ENCODE results near the gene SNRNP70.
A peak's percentile ranks its signal among the peaks of the same experiment; 100 is the strongest.
"Not testable (repeated sequence)": the region's sequence is repeated elsewhere in the genome, so short reads cannot be mapped to it uniquely, and the experiment has no call there.

SNRNP70 gene

DNA sequence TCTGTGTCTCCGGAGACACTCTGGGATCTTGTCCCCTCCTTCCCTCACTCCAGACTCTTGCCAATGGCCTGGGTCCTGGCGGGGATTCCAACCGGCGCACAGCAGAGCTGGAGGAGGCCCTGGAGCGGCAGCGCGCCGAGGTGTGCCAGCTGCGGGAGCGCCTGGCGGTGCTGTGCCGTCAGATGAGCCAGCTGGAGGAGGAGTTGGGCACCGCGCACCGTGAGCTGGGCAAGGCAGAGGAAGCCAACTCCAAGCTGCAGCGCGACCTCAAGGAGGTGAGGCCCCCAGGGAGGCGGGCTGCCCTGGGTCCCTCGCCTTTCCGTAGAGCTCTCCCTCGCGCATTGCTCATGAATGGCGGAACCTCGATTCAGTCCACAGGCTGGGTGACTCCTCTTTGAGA is 45.1 kb downstream of the SNRNP70 start:
- Histone ChIP-seq H3K4me1 (ENCODE audit: control insufficient read depth, insufficient read depth, low read length) (no peaks in the 10 kb centered on the region), H3K27me3 (ENCODE audit: control insufficient read depth, insufficient read depth, low read length, poor library complexity, severe bottlenecking) (no peaks in the 10 kb centered on the region), H3K4me3 (ENCODE audit: insufficient read depth, low read depth, low read length) (no peak overlapping the region), H3K36me3 (ENCODE audit: control insufficient read depth, insufficient read depth, low read length) (no peaks in the 10 kb centered on the region), H3K27ac (ENCODE audit: insufficient read depth, low read depth, low read length, poor library complexity, severe bottlenecking) (no peak overlapping the region), H3K9me3 (ENCODE audit: control insufficient read depth, low read length) (no peaks in the 10 kb centered on the region)
- WGBS, 2 experiments = 96% methylated on average over 24 of the region's 24 CpGs

GRCh38 chr19:49132974-49133609 is 47.8 kb downstream of the SNRNP70 start:
- Histone ChIP-seq H3K4me1 (ENCODE audit: control insufficient read depth, insufficient read depth, low read length) (no peaks in the 10 kb centered on the region), H3K36me3 (ENCODE audit: control insufficient read depth, insufficient read depth, low read length) (no peaks in the 10 kb centered on the region), H3K27me3 (ENCODE audit: control insufficient read depth, insufficient read depth, low read length, poor library complexity, severe bottlenecking) (no peaks in the 10 kb centered on the region), H3K27ac (ENCODE audit: insufficient read depth, low read depth, low read length, poor library complexity, severe bottlenecking) (no peak overlapping the region), H3K9me3 (ENCODE audit: control insufficient read depth, low read length) (no peaks in the 10 kb centered on the region), H3K4me3 (ENCODE audit: insufficient read depth, low read depth, low read length) (no peak overlapping the region)
- 76 to 78% methylated on average over 49 of the region's 49 CpGs for WGBS, 2 experiments

DNA sequence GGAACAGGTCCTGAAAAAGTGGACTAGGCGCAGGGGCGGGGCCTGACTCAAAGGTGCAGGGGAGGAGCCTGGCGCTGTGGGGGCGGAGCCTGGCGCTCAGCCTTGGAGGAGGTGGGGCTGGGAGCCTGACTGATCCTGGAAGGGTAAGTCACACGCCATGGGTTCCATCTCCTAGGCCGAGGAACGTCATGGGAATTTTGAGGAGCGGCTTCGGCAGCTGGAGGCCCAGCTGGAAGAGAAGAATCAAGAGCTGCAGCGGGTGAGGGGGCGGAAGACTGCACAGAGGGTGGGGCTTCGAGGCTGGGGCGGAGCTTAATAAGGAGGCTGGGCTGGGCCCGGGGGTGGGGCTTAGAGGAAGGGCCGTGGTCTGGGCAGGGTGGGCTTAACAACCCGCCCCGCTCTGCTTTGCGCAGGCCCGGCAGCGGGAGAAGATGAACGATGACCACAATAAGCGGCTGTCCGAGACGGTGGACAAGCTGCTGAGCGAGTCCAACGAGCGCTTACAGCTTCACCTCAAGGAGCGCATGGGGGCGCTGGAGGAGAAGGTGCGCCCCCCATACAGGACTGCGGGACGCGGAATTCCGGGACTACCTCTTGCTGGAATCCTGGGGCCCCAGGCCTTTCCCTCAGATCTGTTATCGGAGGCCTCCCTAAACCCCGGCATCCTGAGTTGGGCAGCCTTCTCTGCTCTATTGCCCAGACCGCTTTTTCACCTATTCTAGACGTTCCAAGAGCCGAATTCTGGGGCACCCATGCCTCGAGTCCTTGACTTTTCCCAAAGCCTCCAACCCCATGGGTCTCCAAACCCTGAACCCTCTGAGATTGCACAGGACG is 48.6 kb downstream of the SNRNP70 start:
- H3K27ac ChIP-seq (ENCODE audit: insufficient read depth, low read depth, low read length, poor library complexity, severe bottlenecking) = no peak overlapping the region
- H3K9me3 ChIP-seq (ENCODE audit: control insufficient read depth, low read length) = no peaks in the 10 kb centered on the region
- H3K4me3 ChIP-seq (ENCODE audit: insufficient read depth, low read depth, low read length) = no peak overlapping the region
- H3K36me3 ChIP-seq (ENCODE audit: control insufficient read depth, insufficient read depth, low read length) = no peaks in the 10 kb centered on the region
- no peaks in the 10 kb centered on the region for H3K27me3 ChIP-seq (ENCODE audit: control insufficient read depth, insufficient read depth, low read length, poor library complexity, severe bottlenecking)
- no peaks in the 10 kb centered on the region for H3K4me1 ChIP-seq (ENCODE audit: control insufficient read depth, insufficient read depth, low read length)
- WGBS, 2 experiments = 94% methylated on average over 42 of the region's 42 CpGs

DNA sequence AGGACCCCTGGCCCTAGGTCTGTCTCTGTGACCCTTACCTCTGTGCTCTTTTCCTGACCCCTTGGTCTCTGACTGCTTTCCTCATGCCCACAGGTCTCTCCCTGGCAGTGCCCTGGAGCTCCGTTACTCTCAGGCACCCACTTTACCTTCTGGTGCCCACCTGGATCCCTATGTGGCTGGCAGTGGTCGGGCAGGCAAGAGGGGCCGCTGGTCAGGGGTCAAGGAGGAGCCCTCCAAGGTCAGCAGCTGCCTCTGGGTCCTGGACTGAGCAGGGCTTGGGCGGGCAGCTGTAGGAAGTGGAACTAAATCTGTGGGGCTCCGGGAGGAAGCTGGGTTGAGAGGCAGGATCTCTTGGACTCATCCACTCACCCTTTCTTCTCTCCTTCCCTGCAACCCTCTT is 50.4 kb downstream of the SNRNP70 start:
- H3K4me1 ChIP-seq (ENCODE audit: control insufficient read depth, insufficient read depth, low read length) = no peaks in the 10 kb centered on the region
- H3K27me3 ChIP-seq (ENCODE audit: control insufficient read depth, insufficient read depth, low read length, poor library complexity, severe bottlenecking) = no peaks in the 10 kb centered on the region
- WGBS, 2 experiments = 91 to 93% methylated on average over 5 of the region's 5 CpGs
- H3K36me3 ChIP-seq (ENCODE audit: control insufficient read depth, insufficient read depth, low read length) = no peaks in the 10 kb centered on the region
- no peak overlapping the region for H3K27ac ChIP-seq (ENCODE audit: insufficient read depth, low read depth, low read length, poor library complexity, severe bottlenecking)
- no peaks in the 10 kb centered on the region for H3K9me3 ChIP-seq (ENCODE audit: control insufficient read depth, low read length)
- no peak overlapping the region for H3K4me3 ChIP-seq (ENCODE audit: insufficient read depth, low read depth, low read length)

DNA sequence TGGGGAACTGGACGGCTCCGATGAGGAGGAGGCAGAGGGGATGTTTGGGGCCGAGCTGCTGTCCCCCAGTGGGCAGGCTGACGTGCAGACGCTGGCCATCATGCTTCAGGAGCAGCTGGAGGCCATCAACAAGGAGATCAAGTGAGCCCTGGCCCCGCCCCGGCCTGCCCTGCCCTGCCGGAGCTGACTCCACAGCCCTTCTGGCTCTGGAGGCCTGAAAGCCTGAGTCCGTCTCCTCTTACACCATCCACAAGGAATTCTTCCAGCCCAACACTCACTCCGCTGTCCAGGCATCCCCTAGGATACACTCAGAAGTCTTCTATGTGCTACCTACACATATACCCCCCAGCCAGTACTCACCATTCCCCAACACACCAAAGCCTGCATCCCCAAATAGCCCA is 51.5 kb downstream of the SNRNP70 start:
- Histone ChIP-seq H3K27me3 (ENCODE audit: control insufficient read depth, insufficient read depth, low read length, poor library complexity, severe bottlenecking) (no peaks in the 10 kb centered on the region), H3K36me3 (ENCODE audit: control insufficient read depth, insufficient read depth, low read length) (no peaks in the 10 kb centered on the region), H3K9me3 (ENCODE audit: control insufficient read depth, low read length) (no peaks in the 10 kb centered on the region), H3K27ac (ENCODE audit: insufficient read depth, low read depth, low read length, poor library complexity, severe bottlenecking) (no peak overlapping the region), H3K4me1 (ENCODE audit: control insufficient read depth, insufficient read depth, low read length) (no peaks in the 10 kb centered on the region), H3K4me3 (ENCODE audit: insufficient read depth, low read depth, low read length) (no peak overlapping the region)
- 81 to 86% methylated on average over 10 of the region's 10 CpGs for WGBS, 2 experiments

DNA sequence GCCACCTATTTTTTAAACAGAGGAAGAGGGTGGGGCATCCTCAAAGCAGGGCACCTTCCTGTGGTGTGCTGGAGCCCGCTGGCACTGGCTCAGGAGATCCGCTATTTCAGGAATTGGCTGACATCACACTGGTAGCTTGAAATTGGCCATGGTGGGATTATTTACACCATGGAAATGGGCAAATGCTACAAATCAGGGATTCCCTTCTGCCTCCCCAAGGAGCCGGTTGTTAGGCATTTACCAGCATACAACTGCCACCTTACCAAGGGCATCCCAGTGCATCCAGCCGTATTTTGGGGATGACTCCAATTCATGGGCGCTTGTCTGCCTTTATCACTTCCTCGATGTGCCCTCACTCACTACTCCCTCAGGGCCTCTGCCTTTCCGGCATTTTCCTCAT is 55.7 kb downstream of the SNRNP70 start:
- no peaks in the 10 kb centered on the region for H3K27me3 ChIP-seq (ENCODE audit: control insufficient read depth, insufficient read depth, low read length, poor library complexity, severe bottlenecking)
- H3K27ac ChIP-seq (ENCODE audit: insufficient read depth, low read depth, low read length, poor library complexity, severe bottlenecking) = no peak overlapping the region
- no peaks in the 10 kb centered on the region for H3K4me1 ChIP-seq (ENCODE audit: control insufficient read depth, insufficient read depth, low read length)
- H3K4me3 ChIP-seq (ENCODE audit: insufficient read depth, low read depth, low read length) = no peak overlapping the region
- no peaks in the 10 kb centered on the region for H3K36me3 ChIP-seq (ENCODE audit: control insufficient read depth, insufficient read depth, low read length)
- WGBS, 2 experiments = 86 to 89% methylated on average over 7 of the region's 7 CpGs
- no peaks in the 10 kb centered on the region for H3K9me3 ChIP-seq (ENCODE audit: control insufficient read depth, low read length)

DNA sequence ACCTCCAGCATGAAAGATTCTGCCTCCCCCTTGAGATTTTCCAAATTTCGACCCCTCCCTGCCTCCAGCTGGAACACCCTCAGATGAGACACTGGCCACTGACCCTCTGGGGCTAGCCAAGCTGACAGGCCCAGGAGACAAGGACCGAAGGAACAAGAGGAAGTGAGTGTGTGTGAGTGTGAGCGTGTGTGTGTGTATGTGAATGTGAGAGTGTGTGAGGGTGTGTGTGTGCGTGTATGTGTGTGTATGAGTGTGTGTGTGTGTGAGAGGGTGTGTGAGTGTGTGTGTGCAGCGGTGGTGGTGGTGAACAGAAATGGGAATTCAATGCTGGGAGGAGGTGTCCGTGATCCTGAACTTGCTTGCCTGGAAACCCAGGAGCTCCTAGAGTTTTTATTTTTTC is 56.1 kb downstream of the SNRNP70 start:
- Histone ChIP-seq H3K4me3 (ENCODE audit: insufficient read depth, low read depth, low read length) (no peak overlapping the region), H3K9me3 (ENCODE audit: control insufficient read depth, low read length) (no peaks in the 10 kb centered on the region), H3K27me3 (ENCODE audit: control insufficient read depth, insufficient read depth, low read length, poor library complexity, severe bottlenecking) (no peaks in the 10 kb centered on the region), H3K36me3 (ENCODE audit: control insufficient read depth, insufficient read depth, low read length) (no peaks in the 10 kb centered on the region), H3K4me1 (ENCODE audit: control insufficient read depth, insufficient read depth, low read length) (no peaks in the 10 kb centered on the region), H3K27ac (ENCODE audit: insufficient read depth, low read depth, low read length, poor library complexity, severe bottlenecking) (no peak overlapping the region)
- WGBS, 2 experiments = 82 to 88% methylated on average over 5 to 6 of the region's 6 CpGs

- WGBS, 2 experiments = 4 to 5% methylated on average over 21 of the region's 21 CpGs
- Histone ChIP-seq H3K36me3 (ENCODE audit: control insufficient read depth, insufficient read depth, low read length) (no peaks in the 10 kb centered on the region), H3K4me1 (ENCODE audit: control insufficient read depth, insufficient read depth, low read length) (peaks cover under 1% of the 10 kb centered on the region), H3K27me3 (ENCODE audit: control insufficient read depth, insufficient read depth, low read length, poor library complexity, severe bottlenecking) (no peaks in the 10 kb centered on the region), H3K9me3 (ENCODE audit: control insufficient read depth, low read length) (no peaks in the 10 kb centered on the region), H3K4me3 (ENCODE audit: insufficient read depth, low read depth, low read length) (peak overlapping the region; percentile 41), H3K27ac (ENCODE audit: insufficient read depth, low read depth, low read length, poor library complexity, severe bottlenecking) (no peak overlapping the region)
These were observed 57.6 kb downstream of the SNRNP70 start for GRCh38 chr19:49142866-49143335.

- no peaks in the 10 kb centered on the region for H3K36me3 ChIP-seq (ENCODE audit: control insufficient read depth, insufficient read depth, low read length)
- H3K9me3 ChIP-seq (ENCODE audit: control insufficient read depth, low read length) = no peaks in the 10 kb centered on the region
- H3K27ac ChIP-seq (ENCODE audit: insufficient read depth, low read depth, low read length, poor library complexity, severe bottlenecking) = peak overlapping the region; percentile 70
- H3K4me3 ChIP-seq (ENCODE audit: insufficient read depth, low read depth, low read length) = peak overlapping the region; percentile 26
- peaks cover 3% of the 10 kb centered on the region for H3K27me3 ChIP-seq (ENCODE audit: control insufficient read depth, insufficient read depth, low read length, poor library complexity, severe bottlenecking)
- H3K4me1 ChIP-seq (ENCODE audit: control insufficient read depth, insufficient read depth, low read length) = peaks cover 9% of the 10 kb centered on the region
- 7 to 8% methylated on average over 30 of the region's 30 CpGs for WGBS, 2 experiments
These were observed 60.5 kb downstream of the SNRNP70 start for GRCh38 chr19:49145573-49146407.

DNA sequence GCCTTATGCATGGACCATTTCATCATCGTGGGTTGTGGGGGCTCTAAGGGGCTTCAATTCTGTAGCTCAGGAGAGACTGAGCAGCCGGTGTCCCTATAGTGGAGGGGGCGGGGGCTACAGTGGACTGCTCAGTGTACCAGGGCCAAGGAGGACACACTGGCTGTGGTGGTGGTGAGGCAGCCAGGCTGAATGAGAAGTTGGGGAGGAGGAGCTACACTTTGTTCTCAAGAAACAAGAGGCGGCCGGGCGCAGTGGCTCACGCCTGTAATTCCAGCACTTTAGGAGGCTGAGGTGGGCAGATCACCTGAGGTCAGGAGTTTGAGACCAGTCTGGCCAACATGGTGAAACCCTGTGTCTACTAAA is 61.1 kb downstream of the SNRNP70 start:
- peak overlapping the region; percentile 70 for H3K27ac ChIP-seq (ENCODE audit: insufficient read depth, low read depth, low read length, poor library complexity, severe bottlenecking)
- 10 to 12% methylated on average over 7 of the region's 7 CpGs for WGBS, 2 experiments

More for the DNA sequence above, 61.1 kb downstream of the SNRNP70 start:
- not testable (repeated sequence) for H3K36me3 ChIP-seq (ENCODE audit: control insufficient read depth, insufficient read depth, low read length); H3K4me1 ChIP-seq (ENCODE audit: control insufficient read depth, insufficient read depth, low read length); H3K27me3 ChIP-seq (ENCODE audit: control insufficient read depth, insufficient read depth, low read length, poor library complexity, severe bottlenecking); H3K9me3 ChIP-seq (ENCODE audit: control insufficient read depth, low read length)
- H3K4me3 ChIP-seq (ENCODE audit: insufficient read depth, low read depth, low read length) = peak overlapping the region; percentile 26
